HL-60 (cell line): ENCODE measurements around the gene DGKI.

ENCODE experiments used
- DNase-seq, 2 experiments: peaks; one replicate each; pipeline ENCODE4 v3.0.0-alpha.2; 2010 to 2020; ENCODE audit warnings: low read depth in 1 of 2, low spot score in 1 of 2
- H3K27ac ChIP-seq: fragments of 250-450 bp; sonication (Bioruptor Pico); replicated peaks from 2 replicates; pipeline ENCODE4 v1.5.1; 2020; ENCODE audit warnings: mild to moderate bottlenecking, moderate library complexity
- H3K27me3 ChIP-seq: fragments of 250-450 bp; sonication (Bioruptor Pico); 2 replicates; pipeline ENCODE4 v1.5.1; 2021; ENCODE audit warnings: mild to moderate bottlenecking, moderate library complexity; ENCODE audit not compliant: insufficient read depth, poor library complexity, severe bottlenecking
- H3K4me3 ChIP-seq: replicated peaks from 2 replicates; pipeline ENCODE4 v1.5.1; 2011; ENCODE audit warnings: mild to moderate bottlenecking, control low read depth, low read length; ENCODE audit not compliant: insufficient read depth
- CTCF ChIP-seq: IDR thresholded peaks from one replicate; pipeline ENCODE4 v1.5.1; 2011; ENCODE audit warnings: low read length, control low read depth, inconsistent platforms; ENCODE audit not compliant: insufficient read depth
- GABPA ChIP-seq: IDR thresholded peaks from 2 replicates; pipeline ENCODE4 v1.6.1; 2012; ENCODE audit warnings: low read depth
- POLR2AphosphoS5 ChIP-seq: IDR thresholded peaks from 2 replicates; pipeline ENCODE4 v1.6.1; 2012; ENCODE audit warnings: low read depth
- SPI1 ChIP-seq: IDR thresholded peaks from 2 replicates; pipeline ENCODE4 v1.6.1; 2012; ENCODE audit warnings: low read depth, mild to moderate bottlenecking, borderline replicate concordance
- TF ChIP-seq, protein P1 (sequence below): IDR thresholded peaks from 2 replicates; pipeline ENCODE4 v1.6.1; 2012; ENCODE audit warnings: low read depth; ENCODE audit not compliant: insufficient replicate concordance

DGKI gene

DNA sequence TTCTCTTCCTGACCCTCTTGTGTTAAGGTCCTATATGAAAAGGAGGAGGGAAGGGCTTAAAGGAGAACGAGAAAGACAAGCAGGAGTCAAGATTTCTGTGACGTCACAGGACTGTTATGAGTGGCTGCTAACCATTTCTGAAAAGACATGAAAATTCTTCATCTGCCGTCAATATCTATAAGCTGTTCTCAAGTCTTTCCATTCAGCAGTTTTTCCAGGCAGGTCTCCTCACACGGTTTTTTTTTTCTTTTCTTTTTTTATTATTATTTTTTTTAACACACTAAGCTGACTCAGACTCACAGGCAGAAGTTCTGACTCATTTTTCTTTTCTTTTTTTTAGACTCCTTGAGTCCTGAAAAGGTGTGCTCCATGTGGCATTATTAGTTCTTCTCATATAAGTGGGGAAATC lies 72.0 kb downstream of the DGKI start:
- Histone ChIP-seq H3K27me3 (no peaks in the 10 kb centered on the region), H3K27ac (no peak overlapping the region), H3K4me3 (no peak overlapping the region)
- TF ChIP-seq, protein P1, sequence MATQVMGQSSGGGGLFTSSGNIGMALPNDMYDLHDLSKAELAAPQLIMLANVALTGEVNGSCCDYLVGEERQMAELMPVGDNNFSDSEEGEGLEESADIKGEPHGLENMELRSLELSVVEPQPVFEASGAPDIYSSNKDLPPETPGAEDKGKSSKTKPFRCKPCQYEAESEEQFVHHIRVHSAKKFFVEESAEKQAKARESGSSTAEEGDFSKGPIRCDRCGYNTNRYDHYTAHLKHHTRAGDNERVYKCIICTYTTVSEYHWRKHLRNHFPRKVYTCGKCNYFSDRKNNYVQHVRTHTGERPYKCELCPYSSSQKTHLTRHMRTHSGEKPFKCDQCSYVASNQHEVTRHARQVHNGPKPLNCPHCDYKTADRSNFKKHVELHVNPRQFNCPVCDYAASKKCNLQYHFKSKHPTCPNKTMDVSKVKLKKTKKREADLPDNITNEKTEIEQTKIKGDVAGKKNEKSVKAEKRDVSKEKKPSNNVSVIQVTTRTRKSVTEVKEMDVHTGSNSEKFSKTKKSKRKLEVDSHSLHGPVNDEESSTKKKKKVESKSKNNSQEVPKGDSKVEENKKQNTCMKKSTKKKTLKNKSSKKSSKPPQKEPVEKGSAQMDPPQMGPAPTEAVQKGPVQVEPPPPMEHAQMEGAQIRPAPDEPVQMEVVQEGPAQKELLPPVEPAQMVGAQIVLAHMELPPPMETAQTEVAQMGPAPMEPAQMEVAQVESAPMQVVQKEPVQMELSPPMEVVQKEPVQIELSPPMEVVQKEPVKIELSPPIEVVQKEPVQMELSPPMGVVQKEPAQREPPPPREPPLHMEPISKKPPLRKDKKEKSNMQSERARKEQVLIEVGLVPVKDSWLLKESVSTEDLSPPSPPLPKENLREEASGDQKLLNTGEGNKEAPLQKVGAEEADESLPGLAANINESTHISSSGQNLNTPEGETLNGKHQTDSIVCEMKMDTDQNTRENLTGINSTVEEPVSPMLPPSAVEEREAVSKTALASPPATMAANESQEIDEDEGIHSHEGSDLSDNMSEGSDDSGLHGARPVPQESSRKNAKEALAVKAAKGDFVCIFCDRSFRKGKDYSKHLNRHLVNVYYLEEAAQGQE = no peak
- TF ChIP-seq GABPA (no peak), POLR2AphosphoS5 (no peak), CTCF (no peak), SPI1 (no peak)
- DNase-seq = no peak

GRCh38 chr7:137772748-137773147 lies 74.0 kb downstream of the DGKI start:
- H3K4me3 ChIP-seq = no peak overlapping the region
- DNase-seq = no peak
- TF ChIP-seq GABPA = no peak

GRCh38 chr7:137772316-137772715 lies 74.5 kb downstream of the DGKI start:
- no peak overlapping the region for H3K4me3 ChIP-seq
- no peak for TF ChIP-seq CTCF
- no peak for TF ChIP-seq SPI1
- TF ChIP-seq POLR2AphosphoS5 = no peak
- no peak for TF ChIP-seq GABPA
- TF ChIP-seq, protein P1 = no peak
- H3K27me3 ChIP-seq = no peaks in the 10 kb centered on the region
- DNase-seq = no peak
- no peak overlapping the region for H3K27ac ChIP-seq

More at GRCh38 chr7:137772748-137773147, 74.0 kb downstream of the DGKI start:
- no peaks in the 10 kb centered on the region for H3K27me3 ChIP-seq
- no peak overlapping the region for H3K27ac ChIP-seq

- H3K27ac ChIP-seq = no peak overlapping the region
- H3K4me3 ChIP-seq = no peak overlapping the region
- TF ChIP-seq POLR2AphosphoS5 (no peak), CTCF (no peak), GABPA (no peak), SPI1 (no peak)
- TF ChIP-seq, protein P1 = no peak
These were observed 75.1 kb downstream of the DGKI start for GRCh38 chr7:137771679-137772078.

More at GRCh38 chr7:137771679-137772078, 75.1 kb downstream of the DGKI start:
- no peaks in the 10 kb centered on the region for H3K27me3 ChIP-seq
- no peak for DNase-seq
